ENCODE measurements around the gene ENDOV.
A peak's percentile ranks its signal among the peaks of the same experiment; 100 is the strongest.
"Not testable (repeated sequence)": the region's sequence is repeated elsewhere in the genome, so short reads cannot be mapped to it uniquely, and the experiment has no call there.

Gene ENDOV

GRCh38 chr17:80395402-80396151 is 19.4 kb upstream of the ENDOV start:
- no peak for DNase-seq
- TF ChIP-seq GATA1 (IDR thresholded peaks at IDR 0.05; ENCODE audit: low read depth, low read length) = no peak
- TF ChIP-seq POLR2A (IDR thresholded peaks at IDR 0.05; ENCODE audit: low read length) = no peak

GRCh38 chr17:80396157-80397033 is 18.6 kb upstream of the ENDOV start:
- no peak for DNase-seq
- TF ChIP-seq POLR2A (IDR thresholded peaks at IDR 0.05; ENCODE audit: low read length) (no peak), GATA1 (IDR thresholded peaks at IDR 0.05; ENCODE audit: low read depth, low read length) (no peak)

- TF ChIP-seq GATA1 (IDR thresholded peaks at IDR 0.05; ENCODE audit: low read depth, low read length) (no peak), POLR2A (IDR thresholded peaks at IDR 0.05; ENCODE audit: low read length) (no peak)
- no peak for DNase-seq
Measured at GRCh38 chr17:80397034-80397387, 18.0 kb upstream of the ENDOV start.

GRCh38 chr17:80397686-80398085 is 17.3 kb upstream of the ENDOV start:
- no peak for TF ChIP-seq POLR2A (IDR thresholded peaks at IDR 0.05; ENCODE audit: low read length)
- no peak for TF ChIP-seq GATA1 (IDR thresholded peaks at IDR 0.05; ENCODE audit: low read depth, low read length)
- DNase-seq = no peak

GRCh38 chr17:80401086-80401485 is 13.9 kb upstream of the ENDOV start:
- not testable (repeated sequence) for DNase-seq

- DNase-seq = not testable (repeated sequence)
Measured at GRCh38 chr17:80402102-80402501, 12.9 kb upstream of the ENDOV start.

GRCh38 chr17:80402959-80403358 is 12.0 kb upstream of the ENDOV start:
- DNase-seq = no peak
- no peak for TF ChIP-seq POLR2A (IDR thresholded peaks at IDR 0.05; ENCODE audit: low read length)
- TF ChIP-seq GATA1 (IDR thresholded peaks at IDR 0.05; ENCODE audit: low read depth, low read length) = no peak

GRCh38 chr17:80406146-80406545 is 8.8 kb upstream of the ENDOV start:
- no peak for TF ChIP-seq GATA1 (IDR thresholded peaks at IDR 0.05; ENCODE audit: low read depth, low read length)
- no peak for TF ChIP-seq POLR2A (IDR thresholded peaks at IDR 0.05; ENCODE audit: low read length)
- no peak for DNase-seq

GRCh38 chr17:80407917-80408316 is 7.0 kb upstream of the ENDOV start:
- DNase-seq = not testable (repeated sequence)

GRCh38 chr17:80408872-80409271 is 6.1 kb upstream of the ENDOV start:
- no peak for DNase-seq
- TF ChIP-seq POLR2A (IDR thresholded peaks at IDR 0.05; ENCODE audit: low read length) (no peak), GATA1 (IDR thresholded peaks at IDR 0.05; ENCODE audit: low read depth, low read length) (no peak)

- TF ChIP-seq POLR2A (IDR thresholded peaks at IDR 0.05; ENCODE audit: low read length) (no peak), GATA1 (IDR thresholded peaks at IDR 0.05; ENCODE audit: low read depth, low read length) (no peak)
- no peak for DNase-seq
Measured at GRCh38 chr17:80409626-80410025, 5.3 kb upstream of the ENDOV start.

GRCh38 chr17:80410441-80411087 is 4.4 kb upstream of the ENDOV start:
- not testable (repeated sequence) for DNase-seq

- no peak for DNase-seq
- TF ChIP-seq POLR2A (IDR thresholded peaks at IDR 0.05; ENCODE audit: low read length) (no peak), GATA1 (IDR thresholded peaks at IDR 0.05; ENCODE audit: low read depth, low read length) (no peak)
Measured at GRCh38 chr17:80413771-80414507, 1.0 kb upstream of the ENDOV start.

GRCh38 chr17:80414508-80414802 is 512 bp upstream of the ENDOV start:
- DNase-seq = peak; percentile 58 to 59
- TF ChIP-seq GATA1 (IDR thresholded peaks at IDR 0.05; ENCODE audit: low read depth, low read length) = no peak
- TF ChIP-seq POLR2A (IDR thresholded peaks at IDR 0.05; ENCODE audit: low read length) = no peak

Data from erythroblast (primary cell).